Measurements from ENCODE around the gene HTRA2. TPM values are rescaled to one million over a fixed set of nuclear protein-coding genes. Genes with fewer than 3 reads are reported as not detected.

HTRA2 gene
- total RNA-seq, 1 donor from 2014 or later = 31.4 TPM

DNA sequence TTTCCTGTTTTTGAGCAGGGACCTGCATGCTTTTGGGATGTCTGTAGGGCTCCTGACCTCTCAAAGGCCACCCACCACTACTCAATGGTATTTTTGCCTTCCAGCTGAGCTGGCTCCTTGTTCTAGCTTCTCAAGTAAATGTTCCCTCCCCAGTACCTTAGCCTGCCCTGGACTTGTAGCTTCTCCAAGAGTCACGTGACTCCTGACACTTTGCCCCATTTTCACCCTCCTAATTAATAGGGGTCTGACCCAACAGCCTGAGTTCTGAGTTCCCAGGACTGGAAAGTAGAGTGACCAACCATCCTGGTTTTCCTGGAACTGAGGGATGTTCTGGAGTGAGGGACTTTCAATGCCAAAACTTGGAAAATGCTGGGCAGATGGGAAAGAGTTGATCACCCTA is 34.3 kb upstream of the HTRA2 start:
- Histone ChIP-seq H3K9me3 (no peaks in the 10 kb centered on the region), H3K4me3 (no peak overlapping the region), H3K36me3 (peaks cover 34% of the 10 kb centered on the region), H3K27ac (no peak overlapping the region), H3K4me1 (peaks cover 22% of the 10 kb centered on the region), H3K27me3 (peaks cover 34% of the 10 kb centered on the region)
- intact Hi-C loops (cut with DNase I) = loop anchor here (10.0 kb wide), 1 partner anchor 89 kb away; no protein-coding TSS in a partner anchor
- no peak for DNase-seq
- TF ChIP-seq, protein P1, sequence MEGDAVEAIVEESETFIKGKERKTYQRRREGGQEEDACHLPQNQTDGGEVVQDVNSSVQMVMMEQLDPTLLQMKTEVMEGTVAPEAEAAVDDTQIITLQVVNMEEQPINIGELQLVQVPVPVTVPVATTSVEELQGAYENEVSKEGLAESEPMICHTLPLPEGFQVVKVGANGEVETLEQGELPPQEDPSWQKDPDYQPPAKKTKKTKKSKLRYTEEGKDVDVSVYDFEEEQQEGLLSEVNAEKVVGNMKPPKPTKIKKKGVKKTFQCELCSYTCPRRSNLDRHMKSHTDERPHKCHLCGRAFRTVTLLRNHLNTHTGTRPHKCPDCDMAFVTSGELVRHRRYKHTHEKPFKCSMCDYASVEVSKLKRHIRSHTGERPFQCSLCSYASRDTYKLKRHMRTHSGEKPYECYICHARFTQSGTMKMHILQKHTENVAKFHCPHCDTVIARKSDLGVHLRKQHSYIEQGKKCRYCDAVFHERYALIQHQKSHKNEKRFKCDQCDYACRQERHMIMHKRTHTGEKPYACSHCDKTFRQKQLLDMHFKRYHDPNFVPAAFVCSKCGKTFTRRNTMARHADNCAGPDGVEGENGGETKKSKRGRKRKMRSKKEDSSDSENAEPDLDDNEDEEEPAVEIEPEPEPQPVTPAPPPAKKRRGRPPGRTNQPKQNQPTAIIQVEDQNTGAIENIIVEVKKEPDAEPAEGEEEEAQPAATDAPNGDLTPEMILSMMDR (IDR thresholded peaks at IDR 0.05) = no peak
- no peak for ATAC-seq

DNA sequence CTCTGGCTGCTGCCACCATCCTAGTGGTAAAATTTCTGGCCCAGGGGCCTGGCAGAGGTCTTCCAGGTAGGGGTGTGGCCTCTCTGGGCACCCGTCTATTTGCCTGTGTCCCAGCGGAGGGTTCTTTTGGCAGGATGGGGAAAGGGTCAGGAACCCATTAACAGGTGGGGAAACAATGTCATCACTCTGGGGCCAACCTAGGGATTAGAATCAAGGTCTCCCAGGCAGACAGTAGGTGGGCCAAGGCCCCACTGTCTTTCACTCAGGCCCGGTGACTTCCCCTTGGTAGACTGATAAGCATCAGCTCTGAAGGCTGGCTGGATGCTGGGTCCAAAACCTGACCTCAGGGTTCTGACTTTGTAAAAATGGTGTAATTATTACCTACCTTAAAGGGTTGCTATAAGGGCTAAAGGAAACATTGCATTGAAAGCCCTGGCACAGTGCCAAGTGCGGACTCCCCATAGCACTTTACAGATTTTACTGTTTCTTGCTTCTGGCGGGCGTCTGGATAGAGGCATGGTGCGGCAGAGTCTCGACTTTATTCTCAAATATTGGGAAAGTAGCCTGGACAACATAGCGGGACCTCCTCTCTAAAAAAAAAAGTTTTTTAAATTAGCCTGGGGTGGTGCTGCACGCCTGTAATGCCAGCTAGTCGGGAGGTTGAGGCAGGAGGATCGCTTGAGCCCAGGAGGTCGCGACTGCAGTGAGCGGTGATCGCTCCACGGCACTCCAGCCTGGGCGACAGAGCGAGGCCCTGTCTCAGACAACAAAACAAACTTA is 32.5 kb upstream of the HTRA2 start:
- Histone ChIP-seq H3K4me1 (peaks cover 25% of the 10 kb centered on the region), H3K4me3 (peak overlapping the region; percentile 44), H3K9me3 (no peaks in the 10 kb centered on the region), H3K27me3 (peaks cover 41% of the 10 kb centered on the region), H3K27ac (no peak overlapping the region), H3K36me3 (peaks cover 17% of the 10 kb centered on the region)
- intact Hi-C loops (cut with DNase I) = loop anchor here (10.0 kb wide), 1 partner anchor 88 kb away; no protein-coding TSS in a partner anchor
- ATAC-seq (no peak), DNase-seq (no peak)
- TF ChIP-seq, protein P1 (IDR thresholded peaks at IDR 0.05) = no peak

- Histone ChIP-seq H3K36me3 (peaks cover 9% of the 10 kb centered on the region), H3K27ac (no peak overlapping the region), H3K9me3 (no peaks in the 10 kb centered on the region), H3K4me1 (peaks cover 29% of the 10 kb centered on the region), H3K27me3 (peaks cover 41% of the 10 kb centered on the region), H3K4me3 (peak overlapping the region; percentile 44)
- TF ChIP-seq, protein P1 (IDR thresholded peaks at IDR 0.05) = no peak
- peak; percentile 77 for DNase-seq
- intact Hi-C loops (cut with DNase I) = loop anchor here (10.0 kb wide), 1 partner anchor 87 kb away; no protein-coding TSS in a partner anchor
- ATAC-seq = peak; percentile 58
Observed at GRCh38 chr2:74497777-74498499, 31.8 kb upstream of the HTRA2 start.

DNA sequence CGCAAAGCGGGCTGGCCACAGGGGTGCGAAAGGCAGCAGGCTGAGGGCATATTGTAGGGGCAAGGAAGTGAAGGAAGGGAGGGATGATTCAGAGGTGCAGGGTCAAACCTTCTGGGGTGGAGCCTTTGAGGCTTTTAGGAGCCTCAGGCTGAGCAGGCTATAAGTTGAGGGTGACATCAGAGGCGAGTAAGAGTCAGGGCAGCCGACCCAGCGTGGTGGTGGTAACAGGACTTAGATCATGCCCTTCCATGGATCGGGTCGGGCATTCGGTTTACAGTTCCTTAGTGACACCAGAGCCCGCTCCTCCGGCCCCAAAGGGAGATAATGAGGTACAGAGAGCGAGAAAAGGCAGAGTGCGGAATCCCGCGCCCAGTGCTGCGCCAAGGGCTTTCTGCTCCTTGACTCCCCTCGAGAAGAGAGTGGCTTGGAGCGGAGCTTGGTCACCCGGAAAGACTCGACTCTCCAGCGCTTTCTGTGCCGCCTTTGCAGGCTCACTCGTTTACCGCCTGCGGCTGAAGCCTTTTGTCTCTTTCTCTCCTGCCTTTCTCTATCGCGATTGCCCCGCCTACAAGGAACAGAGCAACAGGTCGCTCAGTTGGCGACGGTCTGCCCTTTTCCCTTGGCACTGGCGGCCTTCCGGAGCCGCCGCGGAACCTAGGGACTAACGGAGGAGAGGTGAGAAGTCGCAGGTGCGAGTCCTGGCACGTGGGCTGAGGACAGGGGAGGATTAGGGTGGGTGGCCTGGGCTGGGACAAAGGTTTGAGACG is 31.1 kb upstream of the HTRA2 start:
- TF ChIP-seq, protein P1 (IDR thresholded peaks at IDR 0.05) = no peak
- DNase-seq (no peak), ATAC-seq (peak; percentile 1)
- Histone ChIP-seq H3K27me3 (peaks cover 41% of the 10 kb centered on the region), H3K36me3 (peaks cover 2% of the 10 kb centered on the region), H3K4me3 (peak overlapping the region; percentile 44), H3K9me3 (no peaks in the 10 kb centered on the region), H3K27ac (no peak overlapping the region), H3K4me1 (peaks cover 34% of the 10 kb centered on the region)
- intact Hi-C loops (cut with DNase I) = loop anchor here (10.0 kb wide), 1 partner anchor 86 kb away; no protein-coding TSS in a partner anchor

DNA sequence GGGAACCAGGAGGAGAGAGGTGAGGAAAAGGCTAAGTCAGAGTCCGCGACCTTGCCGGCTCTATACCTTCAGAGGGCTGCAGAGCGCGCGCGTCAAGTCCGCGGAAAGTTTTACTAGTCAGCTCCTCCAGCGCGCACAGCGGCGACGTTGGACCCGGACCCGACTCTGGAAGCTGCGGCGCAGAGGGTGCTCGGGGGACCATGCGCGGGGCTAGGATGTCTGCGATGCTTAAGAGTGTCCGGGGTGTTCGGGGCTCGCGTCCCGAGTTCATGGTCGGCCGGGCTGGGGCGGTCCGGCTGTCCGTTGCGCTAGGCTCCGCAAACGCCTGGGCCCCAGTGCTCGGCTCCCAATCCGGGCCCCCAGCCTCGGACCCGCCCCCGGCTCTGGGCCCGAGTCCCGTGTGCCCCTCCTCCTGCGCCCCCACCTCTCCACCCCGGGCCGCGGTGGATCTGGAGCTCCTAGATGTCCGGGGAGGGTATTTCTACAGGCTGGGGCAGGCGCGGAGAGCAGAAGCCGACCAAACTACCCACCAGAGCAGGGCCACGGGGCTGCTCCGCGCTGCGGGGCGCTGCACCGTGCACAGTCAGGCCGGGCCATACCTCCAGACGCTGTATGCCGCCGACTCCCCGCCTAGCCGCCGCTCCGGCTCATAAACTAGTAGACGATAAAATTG is 30.3 kb upstream of the HTRA2 start, which contains the start of gene LBX2:
TSS of gene LBX2 (minus strand) at position 337 of the 673 bp plus-strand sequence. CDS start at position 271, 66 bp downstream.
- Histone ChIP-seq H3K4me1 (peaks cover 39% of the 10 kb centered on the region), H3K36me3 (no peaks in the 10 kb centered on the region), H3K27me3 (peaks cover 41% of the 10 kb centered on the region), H3K27ac (no peak within 1 kb of the TSS), H3K9me3 (no peaks in the 10 kb centered on the region), H3K4me3 (peak within 1 kb of the TSS; percentile 44)
- TF ChIP-seq, protein P1 (IDR thresholded peaks at IDR 0.05) = no peak
- DNase-seq (no peak), ATAC-seq (no peak)
- intact Hi-C loops (cut with DNase I) = loop anchor here (10.0 kb wide), 1 partner anchor 85 kb away; no protein-coding TSS in a partner anchor
